GM23248 (cell line): ENCODE results near the gene IGF2BP2.

Experiments used
- EZH2 ChIP-seq: fragments of 200-600 bp; sonication (generic); IDR thresholded peaks from 2 replicates; pipeline ENCODE4 v1.6.1; 2018; ENCODE audit warnings: antibody characterized with exemption, mild to moderate bottlenecking; ENCODE audit not compliant: insufficient read depth, poor library complexity, severe bottlenecking
- EZH2phosphoT487 ChIP-seq: fragments of 200-600 bp; sonication (generic); IDR thresholded peaks from 2 replicates; pipeline ENCODE4 v1.6.1; 2018; ENCODE audit warnings: antibody characterized with exemption, moderate library complexity, mild to moderate bottlenecking, low read depth; ENCODE audit not compliant: insufficient read depth

- no peak for TF ChIP-seq EZH2
- TF ChIP-seq EZH2phosphoT487, result no peak
Observed at GRCh38 chr3:185708392-185708791, 116.5 kb downstream of the IGF2BP2 start.
